Panc1 (cell line): ENCODE measurements around the gene ALOX12B. TPM values are rescaled to one million over a fixed set of nuclear protein-coding genes. Genes with fewer than 3 reads are reported as not detected.

Experiments used
- ATAC-seq: fragments of 200-7000 bp; cut with Tn5 transposase; 2 replicates; pipeline ENCODE4 v1.9.1; 2020; ENCODE audit warnings: mild to moderate bottlenecking, moderate library complexity
- BruUV-seq: library from RNA; stranded (reverse); fragments of 400-500 nt; replicated peaks from 2 replicates; lab custom pipeline; 2021; lab: Mats Ljungman, UMichigan
- CTCF ChIA-PET: fragments of 300-600 bp; sonication (Branson Sonifier 250); formaldehyde crosslinking; loops from one replicate; lab custom pipeline; 2022; ENCODE audit warnings: antibody characterized with exemption; lab: Charles Lee
- POLR2A ChIA-PET: fragments of 300-600 bp; sonication (Branson Sonifier 250); formaldehyde crosslinking; loops from one replicate; lab custom pipeline; 2022; ENCODE audit warnings: antibody characterized with exemption; lab: Charles Lee
- DNase-seq: peaks from one replicate; pipeline ENCODE4 v3.0.0-alpha.2; 2010; ENCODE audit warnings: low read depth, low spot score
- H3K27ac ChIP-seq: 2 replicates; pipeline ENCODE4 v1.5.1; 2011; ENCODE audit warnings: mild to moderate bottlenecking, low read length, inconsistent platforms
- H3K27me3 ChIP-seq: fragments of 200-500 bp; sonication (Bioruptor generic); 2 replicates; pipeline ENCODE4 v1.6.0; 2014; ENCODE audit warnings: low read length, inconsistent platforms; ENCODE audit not compliant: control insufficient read depth, insufficient read depth
- H3K36me3 ChIP-seq: fragments of 200-500 bp; sonication (Bioruptor generic); 2 replicates; pipeline ENCODE4 v1.5.1; 2014; ENCODE audit warnings: inconsistent platforms, mild to moderate bottlenecking, low read length, moderate library complexity; ENCODE audit not compliant: control insufficient read depth, insufficient read depth
- H3K4me1 ChIP-seq: 2 replicates; pipeline ENCODE4 v1.5.1; 2011; ENCODE audit warnings: inconsistent platforms, mild to moderate bottlenecking, low read length, moderate library complexity; ENCODE audit not compliant: control insufficient read depth, insufficient read depth
- H3K4me3 ChIP-seq, 2 experiments: 2 replicates each; pipeline ENCODE4 v1.5.1; 2011 to 2012; ENCODE audit warnings: low read depth in 2 of 2, low read length in 2 of 2, mild to moderate bottlenecking in 2 of 2, inconsistent platforms in 1 of 2, moderate library complexity in 1 of 2
- H3K9me3 ChIP-seq: fragments of 200-500 bp; sonication (Bioruptor generic); 2 replicates; pipeline ENCODE4 v1.5.1; 2014; ENCODE audit warnings: low read depth, mild to moderate bottlenecking, inconsistent platforms, low read length, moderate library complexity; ENCODE audit not compliant: control insufficient read depth, insufficient read depth
- POLR2AphosphoS5 ChIP-seq: IDR thresholded peaks from 2 replicates; pipeline ENCODE4 v1.6.1; 2012; ENCODE audit warnings: mild to moderate bottlenecking, low read depth, low read length, moderate library complexity
- in situ Hi-C: cut with HindIII; loops from 2 replicates; pipeline ENCODE4 v1.10.0; 2016; ENCODE audit warnings: low sequenced_read_pairs, low pct_unique_long_range_greater_than_20kb
- intact Hi-C: fragments of 100-400 bp; cut with micrococcal nuclease; formaldehyde crosslinking; loops from one replicate; pipeline ENCODE4 v1.10.0; 2022; ENCODE audit not compliant: unreplicated experiment
- total RNA-seq: library from RNA; stranded (reverse); gene quantifications from one replicate; pipeline ENCODE4 v1.2.1, GENCODE V29; 2021; ENCODE audit not compliant: unreplicated experiment
- TF ChIP-seq, protein P1 (sequence below), 2 experiments: IDR thresholded peaks; 2 replicates each; pipeline ENCODE4 v1.6.1; 2011 to 2012; ENCODE audit warnings: low read depth in 2 of 2, control low read depth in 1 of 2, low read length in 1 of 2, mild to moderate bottlenecking in 1 of 2, moderate library complexity in 1 of 2; ENCODE audit not compliant: insufficient read depth in 1 of 2
- TF ChIP-seq, protein P2 (sequence below): fragments of 450-650 bp; IDR thresholded peaks from 2 replicates; pipeline ENCODE4 v1.5.1; 2017; ENCODE audit warnings: mild to moderate bottlenecking

Gene ALOX12B
- total RNA-seq, 1 experiment from 2014 or later, result not detected

DNA sequence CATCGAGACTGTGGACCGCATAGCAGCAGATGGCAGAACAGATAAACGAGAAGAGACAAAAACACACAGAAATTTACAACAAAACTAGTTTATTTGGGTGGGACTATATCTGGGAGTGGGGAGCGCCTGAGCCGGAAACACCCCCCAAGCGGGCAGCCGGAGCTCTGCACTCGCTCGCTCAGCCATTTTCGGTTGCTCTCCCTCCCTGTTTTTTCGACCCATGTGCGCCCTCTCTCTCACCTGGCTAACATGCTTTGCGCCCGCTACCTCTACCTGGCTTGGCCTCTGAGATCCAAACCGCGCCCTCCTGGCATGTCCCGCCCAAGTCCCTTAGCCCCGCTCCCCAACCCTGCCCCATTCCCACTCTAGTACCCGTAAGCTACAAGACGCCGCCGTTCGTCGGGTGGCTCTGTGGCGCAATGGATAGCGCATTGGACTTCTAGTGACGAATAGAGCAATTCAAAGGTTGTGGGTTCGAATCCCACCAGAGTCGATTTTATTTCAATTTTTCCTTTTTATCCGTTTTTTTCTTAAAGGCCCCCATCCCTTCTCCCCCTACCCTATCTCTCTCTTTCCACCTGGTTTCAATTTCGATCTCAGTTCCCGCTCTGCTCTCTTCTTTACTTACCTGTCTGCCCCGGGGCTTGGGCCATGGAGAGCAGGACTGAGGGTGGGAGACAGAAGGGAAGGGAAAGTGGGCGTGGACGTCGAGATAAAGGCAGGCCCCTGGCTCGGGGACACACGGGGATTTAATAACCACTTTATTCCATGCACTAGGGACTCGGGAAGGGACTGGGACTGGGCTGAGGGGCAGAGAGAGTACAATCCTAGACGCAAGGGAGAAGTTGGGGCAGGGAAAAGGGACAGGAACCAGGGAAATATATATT is 33.2 kb upstream of the ALOX12B start:
- H3K9me3 ChIP-seq, result no peaks in the 10 kb centered on the region
- DNase-seq (no peak), ATAC-seq (peak; percentile 25)
- TF ChIP-seq POLR2AphosphoS5, result peak; percentile 62
- TF ChIP-seq, protein P1, sequence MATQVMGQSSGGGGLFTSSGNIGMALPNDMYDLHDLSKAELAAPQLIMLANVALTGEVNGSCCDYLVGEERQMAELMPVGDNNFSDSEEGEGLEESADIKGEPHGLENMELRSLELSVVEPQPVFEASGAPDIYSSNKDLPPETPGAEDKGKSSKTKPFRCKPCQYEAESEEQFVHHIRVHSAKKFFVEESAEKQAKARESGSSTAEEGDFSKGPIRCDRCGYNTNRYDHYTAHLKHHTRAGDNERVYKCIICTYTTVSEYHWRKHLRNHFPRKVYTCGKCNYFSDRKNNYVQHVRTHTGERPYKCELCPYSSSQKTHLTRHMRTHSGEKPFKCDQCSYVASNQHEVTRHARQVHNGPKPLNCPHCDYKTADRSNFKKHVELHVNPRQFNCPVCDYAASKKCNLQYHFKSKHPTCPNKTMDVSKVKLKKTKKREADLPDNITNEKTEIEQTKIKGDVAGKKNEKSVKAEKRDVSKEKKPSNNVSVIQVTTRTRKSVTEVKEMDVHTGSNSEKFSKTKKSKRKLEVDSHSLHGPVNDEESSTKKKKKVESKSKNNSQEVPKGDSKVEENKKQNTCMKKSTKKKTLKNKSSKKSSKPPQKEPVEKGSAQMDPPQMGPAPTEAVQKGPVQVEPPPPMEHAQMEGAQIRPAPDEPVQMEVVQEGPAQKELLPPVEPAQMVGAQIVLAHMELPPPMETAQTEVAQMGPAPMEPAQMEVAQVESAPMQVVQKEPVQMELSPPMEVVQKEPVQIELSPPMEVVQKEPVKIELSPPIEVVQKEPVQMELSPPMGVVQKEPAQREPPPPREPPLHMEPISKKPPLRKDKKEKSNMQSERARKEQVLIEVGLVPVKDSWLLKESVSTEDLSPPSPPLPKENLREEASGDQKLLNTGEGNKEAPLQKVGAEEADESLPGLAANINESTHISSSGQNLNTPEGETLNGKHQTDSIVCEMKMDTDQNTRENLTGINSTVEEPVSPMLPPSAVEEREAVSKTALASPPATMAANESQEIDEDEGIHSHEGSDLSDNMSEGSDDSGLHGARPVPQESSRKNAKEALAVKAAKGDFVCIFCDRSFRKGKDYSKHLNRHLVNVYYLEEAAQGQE (IDR thresholded peaks at IDR 0.05; ENCODE audit: insufficient read depth in 1 of 2, low read depth in 2 of 2, low read length in 1 of 2), result no peak
- TF ChIP-seq, protein P2, sequence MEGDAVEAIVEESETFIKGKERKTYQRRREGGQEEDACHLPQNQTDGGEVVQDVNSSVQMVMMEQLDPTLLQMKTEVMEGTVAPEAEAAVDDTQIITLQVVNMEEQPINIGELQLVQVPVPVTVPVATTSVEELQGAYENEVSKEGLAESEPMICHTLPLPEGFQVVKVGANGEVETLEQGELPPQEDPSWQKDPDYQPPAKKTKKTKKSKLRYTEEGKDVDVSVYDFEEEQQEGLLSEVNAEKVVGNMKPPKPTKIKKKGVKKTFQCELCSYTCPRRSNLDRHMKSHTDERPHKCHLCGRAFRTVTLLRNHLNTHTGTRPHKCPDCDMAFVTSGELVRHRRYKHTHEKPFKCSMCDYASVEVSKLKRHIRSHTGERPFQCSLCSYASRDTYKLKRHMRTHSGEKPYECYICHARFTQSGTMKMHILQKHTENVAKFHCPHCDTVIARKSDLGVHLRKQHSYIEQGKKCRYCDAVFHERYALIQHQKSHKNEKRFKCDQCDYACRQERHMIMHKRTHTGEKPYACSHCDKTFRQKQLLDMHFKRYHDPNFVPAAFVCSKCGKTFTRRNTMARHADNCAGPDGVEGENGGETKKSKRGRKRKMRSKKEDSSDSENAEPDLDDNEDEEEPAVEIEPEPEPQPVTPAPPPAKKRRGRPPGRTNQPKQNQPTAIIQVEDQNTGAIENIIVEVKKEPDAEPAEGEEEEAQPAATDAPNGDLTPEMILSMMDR, result peak; percentile 53
- H3K27me3 ChIP-seq, result no peaks in the 10 kb centered on the region
- H3K36me3 ChIP-seq, result no peaks in the 10 kb centered on the region
- BruUV-seq, result no TSS peak
- in situ Hi-C loops (no loop called here), intact Hi-C loops (loop anchor here (10.0 kb wide), 1 partner anchor 104 kb away; no protein-coding TSS in a partner anchor)
- peak overlapping the region; percentile 74 for H3K27ac ChIP-seq
- POLR2A ChIA-PET, result interaction anchor here (0.6 kb wide), 1 partner anchor 11 kb away, joined by 3 read pairs; no protein-coding TSS in a partner anchor
- peak overlapping the region; percentile 60 to 92 for H3K4me3 ChIP-seq
- H3K4me1 ChIP-seq, result 0 out of 2 replicates have a peak, but pooled peaks cover 4% of the 10 kb centered on the region
- CTCF ChIA-PET, result interaction anchor here (0.6 to 1.1 kb wide), 4 partner anchors 101 to 530 kb away, joined by 3 to 4 read pairs (median 3); no protein-coding TSS in a partner anchor

DNA sequence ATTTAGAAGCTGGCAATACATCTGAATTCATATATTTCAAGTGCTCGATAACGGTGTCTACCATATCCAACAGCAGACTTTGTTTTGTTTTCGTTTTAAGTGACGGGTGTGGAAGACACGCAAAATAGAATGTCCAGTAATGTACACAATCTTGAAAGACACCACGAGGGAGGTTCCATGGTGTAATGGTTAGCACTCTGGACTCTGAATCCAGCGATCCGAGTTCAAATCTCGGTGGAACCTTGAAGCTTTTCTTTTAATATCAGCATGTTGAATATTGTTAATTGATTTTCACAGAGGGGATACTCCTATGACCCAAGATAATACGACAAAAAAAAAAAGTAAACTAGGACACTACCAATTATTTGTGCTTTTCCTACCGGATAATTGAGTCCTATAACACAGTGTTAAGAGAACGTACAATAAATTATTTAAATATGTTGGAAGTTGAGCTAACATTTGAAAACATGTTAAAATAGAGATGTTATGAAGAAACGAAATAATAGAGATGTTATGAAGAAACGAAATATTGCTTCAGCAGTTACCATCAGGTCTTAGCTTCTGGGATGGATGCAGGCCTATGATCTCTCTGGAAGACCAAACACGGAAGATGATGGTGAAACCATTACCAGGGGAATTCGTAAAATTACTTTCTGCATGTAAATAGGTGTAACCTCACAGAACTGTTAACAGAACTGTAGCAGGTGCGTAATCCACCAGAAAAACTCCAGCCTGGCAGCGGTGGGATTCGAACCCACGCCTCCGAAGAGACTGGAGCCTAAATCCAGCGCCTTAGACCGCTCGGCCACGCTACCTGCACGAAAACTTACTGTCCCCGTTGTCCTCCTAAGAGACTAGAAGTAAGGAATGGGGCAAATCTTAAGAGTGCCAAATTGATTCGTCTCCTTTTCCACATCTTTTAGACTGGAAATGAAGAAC is 32.3 kb upstream of the ALOX12B start:
- intact Hi-C loops, result loop anchor here (2.0 to 10.0 kb wide), 3 partner anchors 38 to 105 kb away; no protein-coding TSS in a partner anchor
- in situ Hi-C loops, result no loop called here

More for the DNA sequence above, 32.3 kb upstream of the ALOX12B start:
- peak overlapping the region; percentile 60 to 92 for H3K4me3 ChIP-seq
- ChIA-PET CTCF (interaction anchor here (0.6 to 1.7 kb wide), 10 partner anchors 19 to 530 kb away, joined by 3 to 12 read pairs (median 4); no protein-coding TSS in a partner anchor), POLR2A (interaction anchor here (0.6 kb wide), 3 partner anchors 18 to 547 kb away, joined by 3 to 9 read pairs (median 7); no protein-coding TSS in a partner anchor)
- ATAC-seq, result peak; percentile 52
- H3K9me3 ChIP-seq, result no peaks in the 10 kb centered on the region
- BruUV-seq, result no TSS peak
- H3K36me3 ChIP-seq, result no peaks in the 10 kb centered on the region
- H3K27ac ChIP-seq, result peak overlapping the region; percentile 71; the same call in 1 of the 2 replicates
- TF ChIP-seq, protein P2, result no peak
- TF ChIP-seq, protein P1 (IDR thresholded peaks at IDR 0.05; ENCODE audit: insufficient read depth in 1 of 2, low read depth in 2 of 2, low read length in 1 of 2), result 0 out of 4 replicates have a peak, but pooled peaks of 1 of the 2 experiments have one; percentile 10
- peak; percentile 99 for DNase-seq
- H3K27me3 ChIP-seq, result no peaks in the 10 kb centered on the region
- 0 out of 2 replicates have a peak, but pooled peaks cover 2% of the 10 kb centered on the region for H3K4me1 ChIP-seq
